HCEC 1CT (cell line): Measurements from ENCODE around the gene MCF2L.

Experiments
- DNase-seq: peaks from one replicate; pipeline ENCODE4 v3.0.0-alpha.2; 2017

MCF2L gene

DNA sequence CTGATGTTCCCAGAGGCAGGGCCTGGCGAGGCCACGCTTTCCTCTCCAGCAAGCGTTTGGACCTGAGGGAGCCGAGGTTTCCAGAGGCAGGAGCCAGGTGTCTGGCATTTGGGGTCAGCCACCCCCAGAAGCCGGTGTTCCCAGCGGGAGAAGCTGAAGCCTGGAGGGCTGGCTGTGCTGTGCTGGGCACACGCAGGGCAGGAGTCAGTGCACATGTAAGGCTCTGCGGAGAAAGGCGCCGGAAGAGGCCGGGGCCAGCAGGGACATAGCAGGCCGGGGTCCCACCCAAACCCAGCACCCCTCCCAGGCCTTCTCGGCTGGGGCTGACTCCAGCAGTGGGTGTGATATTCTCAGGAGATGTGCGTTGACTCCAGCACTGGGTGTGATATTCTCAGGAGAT lies 31.6 kb downstream of the MCF2L start:
- no peak for DNase-seq

DNA sequence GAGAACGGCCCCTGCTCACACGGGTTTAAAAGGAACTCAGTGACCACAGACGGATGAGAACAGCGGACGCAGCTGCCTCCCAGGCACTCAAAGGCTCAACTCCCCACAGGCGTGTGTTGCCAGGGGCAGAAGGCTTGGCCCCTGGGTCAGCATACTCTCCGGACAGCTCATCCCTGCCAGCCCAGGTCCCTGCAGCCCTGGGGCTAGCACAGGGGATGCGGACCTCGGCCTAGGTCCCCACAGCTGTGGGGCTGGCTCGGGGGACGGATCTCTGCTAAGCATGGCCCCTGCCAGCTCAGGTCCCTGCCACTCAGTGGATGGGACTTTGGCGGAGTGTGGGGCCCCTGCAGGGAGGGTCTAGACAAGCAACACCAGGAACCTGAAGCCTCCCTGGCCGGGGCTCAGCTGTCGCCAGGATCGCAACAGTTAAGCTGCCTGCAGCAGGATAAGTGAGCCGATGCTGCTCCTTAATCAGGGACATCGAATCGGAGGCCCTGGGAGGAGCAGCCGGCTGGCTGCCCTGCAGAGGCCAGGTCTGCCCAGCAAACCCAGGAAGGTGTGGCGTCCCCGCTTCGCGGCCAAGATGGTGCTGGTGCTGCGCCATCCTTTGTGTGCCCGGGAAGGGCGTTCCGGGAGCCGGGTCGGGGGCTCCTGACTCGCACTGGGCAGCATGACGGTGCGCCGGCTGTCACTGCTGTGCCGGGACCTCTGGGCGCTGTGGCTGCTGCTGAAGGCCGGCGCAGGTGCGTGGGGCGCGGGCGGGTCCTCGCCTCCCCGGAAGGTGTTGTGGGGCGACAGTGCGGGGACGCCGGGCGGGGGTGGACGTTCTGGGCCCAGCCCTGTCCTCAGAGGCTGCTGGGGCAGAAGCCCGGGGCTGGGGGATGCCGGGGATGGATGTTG lies 32.5 kb downstream of the MCF2L start:
- DNase-seq: no peak

DNA sequence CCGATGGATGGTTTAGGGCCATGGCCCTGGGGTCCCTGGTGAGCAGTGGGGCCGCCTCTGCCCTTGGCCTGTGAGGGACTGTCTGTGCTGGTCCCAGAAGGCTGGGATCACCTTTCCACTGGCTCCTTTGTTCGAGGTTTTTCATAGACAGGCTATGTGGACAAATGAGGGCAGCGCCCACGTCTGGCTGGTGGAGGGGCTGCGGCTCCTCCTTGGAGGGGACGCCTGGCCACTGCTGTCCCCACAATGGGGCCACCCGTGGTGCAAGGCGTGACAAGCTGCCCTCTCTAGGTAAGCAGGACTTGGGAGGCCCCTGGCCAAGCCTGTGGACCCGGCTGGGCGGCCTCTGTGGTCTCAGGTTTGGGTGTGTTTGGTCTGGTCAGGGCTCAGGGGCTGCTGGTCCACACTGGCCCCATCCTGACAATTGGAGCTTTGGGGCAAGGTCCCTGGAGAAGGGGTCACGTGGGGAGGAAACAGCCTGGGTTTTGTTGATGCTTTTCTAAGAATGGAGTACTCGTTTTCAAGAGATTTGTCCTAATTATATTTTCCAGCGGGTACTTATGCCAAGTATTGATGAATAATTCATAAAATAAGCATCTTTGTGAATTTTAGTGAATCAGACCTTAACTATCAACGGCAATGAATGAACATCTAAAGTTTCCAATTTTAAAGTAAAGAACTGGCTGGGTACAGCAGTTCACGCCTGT lies 33.3 kb downstream of the MCF2L start:
- no peak for DNase-seq

DNA sequence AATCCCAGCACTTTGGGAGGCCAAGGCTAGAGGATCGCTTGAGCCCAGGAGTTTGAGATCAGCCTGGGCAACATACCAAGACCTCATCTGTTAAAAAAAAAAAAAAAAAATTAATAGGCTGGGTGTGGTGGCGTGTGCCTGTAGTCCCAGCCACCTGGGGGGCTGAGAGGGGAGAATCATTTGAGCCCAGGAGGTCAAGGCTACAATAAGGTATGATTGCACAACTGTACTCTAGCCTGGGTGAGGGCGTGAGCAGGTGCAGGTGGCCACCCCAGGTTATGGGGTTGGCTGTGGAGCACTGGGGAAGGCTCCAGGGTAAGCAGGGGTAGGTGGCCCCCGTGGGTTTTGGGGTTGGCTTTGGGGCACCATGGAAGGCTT lies 33.9 kb downstream of the MCF2L start:
- DNase-seq: no peak

DNA sequence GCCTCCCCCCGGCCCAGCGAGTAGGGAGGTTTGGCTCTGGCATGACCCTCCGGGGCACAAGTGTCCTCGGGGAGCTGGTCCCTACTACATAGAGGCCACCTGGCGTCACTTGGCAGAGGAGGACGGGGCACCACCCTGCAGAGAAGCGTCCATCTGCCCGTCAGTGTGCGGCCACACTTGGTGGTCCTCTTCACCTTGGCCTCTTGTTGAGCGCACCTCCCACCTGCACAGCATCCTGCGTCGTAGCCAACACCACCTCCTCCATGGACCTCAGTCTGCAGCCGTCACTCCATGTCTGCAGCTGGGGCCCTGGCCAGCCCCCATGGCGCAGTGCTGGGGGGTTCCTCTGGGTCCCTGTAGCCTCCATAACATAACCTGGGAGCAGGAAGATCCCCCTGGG lies 35.1 kb downstream of the MCF2L start:
- DNase-seq: no peak

DNA sequence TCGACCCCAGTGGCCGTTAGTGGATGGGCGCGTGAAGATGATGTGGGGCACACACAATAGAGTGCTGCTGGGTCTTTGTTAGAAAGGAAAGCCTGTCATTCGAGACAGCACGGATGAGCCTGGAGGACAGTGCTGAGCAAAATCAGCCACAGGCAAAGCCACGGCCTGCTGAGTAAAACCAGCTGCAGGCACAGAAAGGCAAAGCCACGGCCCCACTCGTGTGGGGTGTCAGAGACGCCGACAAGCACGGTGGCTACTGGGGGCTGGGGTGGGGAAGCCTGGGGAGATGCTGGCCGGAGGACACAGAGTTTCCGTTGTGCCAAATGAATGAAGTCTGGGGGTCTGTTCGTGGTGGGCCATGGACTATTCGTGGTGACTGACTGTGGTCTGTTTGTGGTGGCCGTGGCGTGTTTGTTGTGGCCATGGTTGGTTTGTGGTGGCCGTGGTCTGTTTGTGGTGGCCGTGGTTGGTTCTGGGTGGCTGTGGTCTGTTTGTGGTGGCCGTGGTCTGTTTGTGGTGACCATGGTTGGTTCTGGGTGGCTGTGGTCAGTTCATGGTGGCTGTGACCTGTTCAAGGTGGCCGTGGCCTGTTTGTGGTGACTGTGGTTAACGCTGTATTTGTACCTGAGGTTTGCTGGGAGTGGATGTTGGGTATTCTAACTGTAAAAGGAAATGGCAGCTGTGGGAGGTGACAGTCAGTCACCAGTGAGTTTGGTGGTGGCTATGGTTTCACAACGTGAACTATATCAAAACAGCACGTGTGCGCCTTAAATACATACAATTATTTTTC lies 36.3 kb downstream of the MCF2L start:
- no peak for DNase-seq

DNA sequence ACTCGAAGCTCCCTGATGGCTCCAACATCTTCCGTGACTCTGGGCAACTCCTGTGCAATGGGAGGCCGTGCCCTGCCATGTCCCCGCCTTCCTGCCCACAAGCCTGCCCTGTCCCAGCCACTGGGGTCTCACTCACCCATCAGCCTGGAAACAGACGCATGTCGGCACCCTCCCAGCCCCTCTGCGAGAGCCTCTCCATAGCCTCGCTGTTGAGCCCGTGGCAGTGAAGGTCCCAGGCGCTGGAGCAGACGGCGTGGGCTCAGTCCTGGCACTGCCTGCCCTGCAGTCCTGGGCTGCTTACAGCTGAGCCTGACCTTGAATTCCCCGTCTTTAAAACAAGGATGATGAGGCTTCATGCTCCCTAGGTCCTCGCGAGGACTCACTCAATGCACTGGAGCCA lies 37.0 kb downstream of the MCF2L start:
- DNase-seq: no peak

DNA sequence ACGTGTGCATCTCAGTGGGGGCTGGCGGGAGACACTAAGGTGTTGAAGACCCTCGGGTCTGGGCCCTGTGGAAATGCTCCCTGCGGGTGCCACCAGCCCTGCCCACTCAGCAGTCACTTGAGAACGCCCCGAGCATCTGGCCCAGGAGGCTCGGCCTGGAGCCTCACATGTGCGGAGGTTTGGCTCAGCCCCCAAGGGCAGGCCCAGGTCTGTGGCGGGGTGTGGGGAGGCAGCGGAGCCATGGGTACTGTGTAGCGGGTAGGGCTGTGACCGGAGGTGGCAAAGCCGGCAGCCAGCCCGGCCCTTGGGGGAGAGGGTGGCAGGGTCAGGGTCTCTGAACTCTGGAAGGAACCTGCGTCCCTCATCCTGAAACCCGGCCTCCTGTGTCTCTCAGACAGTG lies 37.6 kb downstream of the MCF2L start:
- no peak for DNase-seq

DNA sequence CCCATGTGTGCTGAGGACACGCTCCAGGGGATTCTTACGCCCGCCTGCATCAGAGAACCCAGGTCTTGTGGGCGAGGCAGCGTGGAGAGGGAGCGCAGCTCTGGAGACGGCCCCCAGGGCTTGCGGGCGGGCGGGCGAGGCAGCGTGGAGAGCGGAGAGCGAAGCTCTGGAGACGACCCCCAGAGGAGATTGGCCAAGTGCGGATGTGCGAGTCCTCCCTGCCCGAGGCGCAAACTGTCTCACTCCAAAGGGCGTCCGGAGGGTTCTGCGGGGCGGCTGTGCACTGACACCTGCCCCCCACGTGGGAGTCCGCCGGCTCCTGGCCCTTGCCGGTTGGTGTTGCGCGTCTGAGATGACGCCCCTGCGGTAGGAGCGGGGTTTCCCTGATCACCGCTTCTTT lies 39.8 kb downstream of the MCF2L start:
- no peak for DNase-seq

DNA sequence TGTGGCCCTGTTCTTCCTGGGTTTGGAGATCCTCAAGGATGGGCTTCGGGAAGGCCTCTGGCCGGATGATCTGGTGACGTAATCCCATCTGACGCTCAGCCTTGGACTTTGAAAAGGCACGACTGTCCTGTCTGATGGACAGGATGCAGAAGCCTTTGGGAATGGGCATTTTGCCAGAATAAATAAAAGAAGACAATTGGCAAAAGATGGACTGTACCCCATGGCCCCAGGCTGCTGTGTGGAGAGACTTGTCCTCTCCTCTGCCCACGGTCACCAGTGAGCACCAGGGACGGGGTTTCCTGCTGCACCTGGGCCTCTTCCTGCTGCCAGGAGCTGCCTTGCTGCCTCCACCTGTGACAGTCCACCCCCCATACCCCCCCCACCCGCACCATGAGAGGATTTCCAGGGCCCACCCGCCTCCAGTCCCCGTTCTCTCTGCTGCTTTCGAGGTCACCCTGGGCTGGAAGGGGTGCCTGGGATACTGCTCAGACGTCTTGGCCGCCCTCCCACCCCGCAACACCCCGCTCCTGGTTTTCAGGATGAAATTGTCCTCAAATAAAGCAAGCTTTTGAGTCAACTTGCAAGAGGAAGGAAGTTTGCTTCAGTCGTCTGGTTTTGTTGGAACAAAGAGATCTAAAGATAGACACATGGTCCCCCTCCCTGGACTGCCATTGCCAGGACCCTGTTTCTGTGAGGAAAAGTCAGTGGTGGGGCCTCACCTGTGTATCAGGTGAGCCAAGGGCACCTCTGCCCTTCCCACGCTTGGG lies 40.9 kb downstream of the MCF2L start:
- DNase-seq: no peak

DNA sequence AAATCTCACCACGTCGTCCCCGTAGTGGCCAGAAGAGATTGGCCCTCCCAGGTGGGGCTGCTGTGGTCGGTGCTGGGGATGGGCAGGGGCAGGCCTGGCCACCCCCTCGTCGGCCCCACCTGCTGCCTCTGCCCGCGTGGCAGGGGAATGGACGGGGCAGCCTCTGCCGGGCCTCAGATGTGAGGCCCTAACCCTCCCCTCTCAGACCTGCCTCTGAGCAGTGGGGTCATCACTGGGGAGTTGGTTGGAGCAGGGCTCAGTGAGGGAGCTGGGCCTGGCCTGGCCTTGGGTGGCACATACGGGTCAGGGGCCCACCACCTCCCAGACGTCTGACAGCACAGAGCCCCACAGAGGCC lies 41.5 kb downstream of the MCF2L start:
- DNase-seq: no peak

DNA sequence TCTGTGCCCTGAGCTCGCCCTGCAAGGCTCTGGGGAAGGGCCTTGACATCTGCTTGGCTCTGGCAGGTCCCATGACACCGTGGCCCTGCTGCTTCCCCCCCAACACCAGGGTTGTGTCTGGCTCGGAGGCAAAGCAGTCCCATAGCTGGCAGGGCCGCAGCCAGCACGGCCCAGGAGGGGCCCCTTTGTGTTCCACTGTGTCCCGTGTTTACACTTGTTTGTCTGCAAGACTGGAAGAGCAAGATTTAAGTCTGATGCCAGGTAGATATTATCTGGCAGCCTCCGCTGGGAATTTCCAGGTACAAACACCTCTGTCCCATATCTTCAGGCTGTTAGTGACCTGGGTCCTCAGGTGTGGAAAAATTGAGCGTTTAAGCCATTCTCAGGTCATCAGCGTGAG lies 44.3 kb downstream of the MCF2L start:
- DNase-seq: no peak

DNA sequence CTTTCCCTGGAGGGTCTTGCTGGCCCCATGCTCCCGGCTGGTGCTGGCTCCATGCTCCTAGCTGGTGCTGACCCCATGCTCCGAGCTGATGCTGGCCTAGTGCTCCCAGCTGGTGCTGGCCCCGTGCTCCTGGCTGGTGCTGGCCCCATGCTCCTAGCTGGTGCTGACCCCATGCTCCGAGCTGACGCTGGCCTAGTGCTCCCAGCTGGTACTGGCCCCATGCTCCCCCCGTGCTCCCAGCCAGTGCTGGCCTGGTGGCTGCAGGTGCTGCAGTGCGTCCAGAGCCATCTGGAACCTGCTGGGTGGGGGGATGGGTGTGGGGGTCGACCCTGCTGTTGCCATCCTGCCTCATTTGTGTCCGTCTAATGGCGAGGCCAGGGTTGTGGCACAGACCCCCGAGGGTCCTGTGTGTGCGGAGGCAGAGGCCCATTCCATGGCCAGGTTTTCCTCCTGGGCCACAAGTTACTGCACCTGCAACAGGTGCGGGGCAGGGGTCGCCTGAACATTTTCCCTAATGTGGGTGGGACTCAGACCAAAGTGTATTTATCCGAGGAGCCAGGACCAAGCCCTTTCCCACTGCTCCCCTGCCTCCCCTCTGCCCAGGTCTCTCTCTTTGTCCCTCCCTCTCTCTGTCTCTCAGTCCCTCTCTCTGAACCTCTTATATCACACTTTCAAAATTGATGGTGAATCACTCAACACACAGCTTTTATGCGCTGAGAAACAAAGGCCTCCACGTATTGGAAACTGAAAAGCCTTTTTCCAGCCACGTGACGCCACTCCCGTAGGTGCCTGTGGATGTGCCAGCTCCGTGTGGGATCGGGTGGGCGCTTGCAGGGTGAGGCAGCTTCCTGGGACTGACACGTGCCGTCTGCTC lies 45.1 kb downstream of the MCF2L start:
- DNase-seq: no peak

DNA sequence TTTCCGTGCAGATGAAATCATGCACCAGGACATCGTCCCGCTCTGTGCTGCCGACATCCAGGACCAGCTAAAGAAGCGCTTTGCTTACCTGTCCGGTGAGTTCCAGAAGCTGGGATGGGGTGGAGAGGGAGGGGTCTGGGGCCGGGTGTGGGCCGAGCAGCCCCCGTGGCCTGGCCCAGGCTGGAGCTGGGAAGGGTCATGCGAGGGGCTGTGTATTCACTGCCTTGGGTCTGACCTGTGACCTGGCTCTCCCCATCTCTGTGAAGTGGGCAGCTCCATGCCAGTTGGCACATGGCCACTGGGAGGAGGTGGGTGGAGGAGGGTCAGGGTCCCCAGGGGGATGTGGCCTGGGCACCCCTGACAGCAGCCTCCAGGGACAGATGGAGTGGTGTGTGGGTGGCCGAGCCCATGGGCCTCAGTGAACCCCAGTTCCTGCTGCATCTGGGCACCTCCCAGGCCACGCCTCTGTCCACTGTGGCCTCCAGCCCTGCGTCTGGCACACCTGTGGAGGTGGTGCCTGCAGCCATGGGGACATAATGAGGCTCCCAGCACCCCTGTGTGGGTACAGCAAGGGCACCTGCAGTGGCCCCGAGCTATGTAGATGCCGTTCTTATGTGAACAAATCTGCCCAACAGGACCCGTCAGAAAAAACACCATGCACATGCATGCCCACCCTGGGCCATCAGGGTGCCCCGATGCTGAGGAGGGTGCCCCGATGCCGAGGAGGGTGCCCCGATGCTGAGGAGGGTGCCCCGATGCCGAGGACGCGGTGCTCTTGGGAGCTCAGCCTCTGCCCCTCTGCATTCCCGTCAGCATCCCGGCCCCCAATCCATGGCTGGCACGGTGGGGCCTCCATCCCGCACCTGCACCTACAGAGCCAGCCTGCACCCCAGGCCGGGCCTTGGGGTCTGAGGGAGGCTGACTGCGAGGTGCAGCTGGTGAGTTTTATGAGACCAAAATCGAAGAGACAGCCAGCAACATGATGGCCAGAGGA lies 46.0 kb downstream of the MCF2L start:
- DNase-seq: no peak

DNA sequence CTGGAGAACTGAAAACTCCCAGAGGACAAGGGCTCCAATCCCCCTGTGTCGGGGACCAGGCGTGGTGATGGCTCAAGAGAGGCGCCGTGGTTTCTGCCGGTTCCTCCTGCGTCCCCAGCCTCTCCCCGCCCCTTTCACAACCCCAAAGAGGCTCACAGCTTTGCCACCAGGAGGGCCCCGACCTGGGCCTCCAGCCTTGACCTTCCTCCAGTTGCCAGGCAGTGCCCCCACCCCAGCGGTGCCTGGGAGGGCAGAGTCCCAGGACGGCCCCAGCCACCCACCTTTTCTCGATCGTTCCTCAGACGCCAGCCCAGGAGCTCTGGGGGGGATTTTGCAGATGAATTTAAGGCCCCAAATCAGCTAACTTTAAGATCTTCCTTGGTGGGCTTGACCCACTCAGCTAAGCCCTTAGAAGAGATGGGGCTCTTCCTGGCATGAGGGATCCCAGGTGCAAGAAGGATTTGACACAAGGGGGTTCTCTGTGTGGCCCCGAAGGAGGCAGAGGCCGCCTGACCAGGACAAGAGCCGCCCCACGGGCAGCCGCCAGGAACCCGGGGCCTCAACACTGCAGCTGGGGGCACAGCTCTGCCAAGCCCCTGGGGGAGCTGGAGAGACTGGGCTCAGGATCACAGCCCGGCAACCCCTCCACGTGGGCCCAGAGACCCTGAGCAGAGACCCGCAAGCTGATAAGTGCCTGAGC lies 47.0 kb downstream of the MCF2L start:
- no peak for DNase-seq

DNA sequence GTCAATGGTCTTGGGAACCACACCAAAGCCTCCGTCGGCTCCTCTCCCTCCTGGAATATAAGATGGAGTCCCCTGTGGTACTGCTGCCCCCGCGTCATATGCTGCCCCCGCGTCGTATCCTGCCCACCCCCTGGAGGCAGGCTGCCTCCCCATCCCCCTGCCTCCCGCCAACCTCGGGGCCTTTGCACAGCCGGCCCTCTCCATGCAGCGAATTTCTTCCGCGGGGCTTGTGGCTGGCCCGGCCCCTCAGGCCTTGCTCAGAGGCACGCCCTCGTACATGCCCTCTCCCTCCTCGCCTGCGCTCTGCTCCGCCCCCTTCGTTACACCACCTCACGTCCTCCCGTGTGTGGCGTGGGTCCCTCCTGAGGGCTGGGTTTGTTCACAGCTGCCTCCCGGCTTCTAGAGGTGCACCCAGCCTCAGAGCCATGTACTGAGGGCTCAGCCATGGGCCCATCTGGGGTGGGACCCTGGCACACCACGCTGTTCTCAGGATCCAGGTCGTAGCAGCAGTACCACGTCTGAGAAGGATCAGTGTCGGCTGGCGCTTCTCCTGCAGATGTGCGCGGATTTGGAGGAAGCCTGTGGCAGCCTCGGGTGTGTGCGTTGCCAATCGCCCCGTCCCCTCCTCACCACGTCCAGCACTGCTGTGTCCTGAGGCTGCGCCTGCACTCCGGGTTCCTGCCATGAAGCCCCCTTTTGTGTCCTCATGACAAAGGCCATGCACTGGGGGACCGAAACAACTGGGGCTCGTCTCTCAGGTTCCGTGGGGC lies 47.7 kb downstream of the MCF2L start:
- no peak for DNase-seq

DNA sequence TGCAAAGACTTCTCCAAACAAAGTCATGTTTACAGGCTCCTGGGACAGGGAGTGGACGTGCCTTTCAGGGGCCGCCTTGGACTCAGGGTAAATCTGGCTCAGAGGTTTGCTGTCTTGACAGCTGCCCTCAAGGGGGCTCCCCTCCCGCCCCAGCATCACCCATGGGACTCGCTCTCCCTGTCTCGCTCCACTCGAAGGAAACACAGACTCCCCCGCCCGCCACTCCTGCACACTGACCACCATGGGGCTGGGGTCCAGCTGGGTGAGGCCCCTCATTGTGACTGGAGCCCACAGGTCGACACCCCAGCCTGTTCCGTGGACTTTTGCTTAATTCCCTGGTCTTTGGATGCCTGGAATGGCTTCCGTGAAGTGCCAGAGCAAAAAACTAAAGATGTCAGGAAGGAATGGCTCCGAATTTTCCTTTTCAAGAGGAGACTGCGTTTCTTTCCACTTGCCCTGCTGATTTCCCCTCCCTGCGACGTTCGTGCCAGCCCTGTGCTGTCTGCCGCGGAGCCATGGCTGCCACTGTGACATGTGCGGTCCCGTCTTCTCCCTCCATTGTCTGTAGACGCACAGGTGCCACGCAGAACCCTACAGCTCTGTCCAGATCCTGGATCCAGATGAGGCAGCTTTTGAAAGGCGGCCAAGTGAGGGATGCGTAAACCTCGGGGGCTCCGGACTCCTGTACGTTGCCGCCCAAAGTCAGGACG lies 48.6 kb downstream of the MCF2L start:
- DNase-seq: no peak

DNA sequence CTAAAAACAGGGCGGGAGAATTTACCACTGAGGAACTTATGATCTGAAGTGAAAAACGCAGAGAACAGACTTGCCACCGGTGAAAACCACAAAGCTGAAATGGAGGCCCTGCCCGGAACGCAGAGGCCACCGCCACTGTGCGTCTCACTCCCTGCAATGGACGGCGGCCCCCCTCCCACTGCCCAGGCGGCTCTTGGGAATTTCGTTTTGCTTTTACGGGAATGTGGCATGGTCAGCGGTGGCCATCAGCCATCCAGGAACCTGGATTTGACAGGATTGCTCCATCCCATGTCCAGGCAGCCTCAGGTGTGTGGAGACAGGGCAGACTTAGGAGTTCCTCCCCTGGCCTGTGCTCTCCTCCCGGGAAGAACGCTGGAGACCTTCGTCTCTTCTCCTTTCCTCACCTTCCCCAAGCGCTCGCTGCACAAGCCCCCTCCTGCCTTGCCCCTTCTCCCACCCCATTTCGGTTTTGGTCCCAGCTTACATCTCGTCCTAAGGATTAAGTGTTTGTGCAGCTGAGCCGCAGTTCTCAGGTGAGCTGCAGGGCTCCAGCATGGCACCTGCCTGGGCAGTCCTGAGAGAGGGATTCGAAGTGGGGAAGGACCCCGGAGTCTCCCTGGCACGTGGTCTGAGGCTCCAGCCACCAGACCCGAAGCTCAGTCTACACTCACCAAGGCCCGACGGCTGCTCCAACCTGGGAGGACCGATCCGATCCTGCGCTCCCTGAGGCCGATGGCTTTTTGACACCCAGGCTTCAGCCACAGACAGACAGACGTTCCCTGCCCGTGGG lies 49.9 kb downstream of the MCF2L start:
- DNase-seq: no peak
